Prostate gland (tissue), 2 donors: ENCODE measurements around the gene SEPHS1. TPM values are rescaled to one million over a fixed set of nuclear protein-coding genes. Genes with fewer than 3 reads are reported as not detected.
A peak's percentile ranks its signal among the peaks of the same experiment; 100 is the strongest.

ENCODE experiments used
- DNase-seq: peaks from one replicate; pipeline ENCODE4 v3.0.0-alpha.2; 2019; ENCODE audit warnings: low spot score
- H3K27ac ChIP-seq, 2 donors: fragments of 200-600 bp; sonication (generic); 2 replicates each; pipeline ENCODE4 v1.5.1; 2017 to 2019
- H3K27me3 ChIP-seq: fragments of 200-600 bp; sonication (generic); replicated peaks from 2 replicates; pipeline ENCODE4 v1.5.1; 2019; ENCODE audit not compliant: insufficient read depth
- H3K36me3 ChIP-seq, 2 donors: fragments of 200-600 bp; sonication (generic); 1 replicate in 1 of 2; 2 replicates in 1 of 2; pipeline versions ENCODE4 v1.5.1 to v1.8.1; 2017 to 2019
- H3K4me1 ChIP-seq: fragments of 200-600 bp; sonication (generic); replicated peaks from 2 replicates; pipeline ENCODE4 v1.5.1; 2019
- H3K4me3 ChIP-seq, 2 donors: fragments of 200-600 bp; sonication (generic); 2 replicates each; pipeline ENCODE4 v1.5.1; 2017 to 2019
- H3K9me3 ChIP-seq: fragments of 200-600 bp; sonication (generic); 2 replicates; pipeline ENCODE4 v1.5.1; 2017
- POLR2A ChIP-seq: fragments of 450-650 bp; IDR thresholded peaks from one replicate; pipeline ENCODE4 v1.6.1; 2016; ENCODE audit warnings: antibody characterized with exemption, mild to moderate bottlenecking
- POLR2AphosphoS5 ChIP-seq: sonication (generic); formaldehyde crosslinking; IDR thresholded peaks from one replicate; pipeline ENCODE4 v1.6.1; 2017; ENCODE audit warnings: antibody characterized with exemption
- WGBS: methylation state at CpG from one replicate; pipeline ENCODE4 v1.1.5; 2018; 5-methylcytosine and 5-hydroxymethylcytosine counted together
- intact Hi-C: fragments of 100-400 bp; cut with DNase I; formaldehyde crosslinking; loops from one replicate; pipeline ENCODE4 v1.14.2; 2022
- total RNA-seq, 2 donors: library from RNA; depleted of rRNA; stranded (reverse); fragments of >200 nt; gene quantifications; one replicate each; pipeline ENCODE4 v1.1.0, GENCODE V29; 2016
- TF ChIP-seq, protein P1 (sequence below), 4 experiments: fragments of 200-600 bp in 2 of 4; fragments of 450-650 bp in 2 of 4; sonication (generic) in 2 of 4; IDR thresholded peaks; 1 replicate in 3 of 4; 2 replicates in 1 of 4; pipeline ENCODE4 v1.5.1; 2016 to 2019; ENCODE audit warnings: antibody characterized with exemption in 4 of 4, mild to moderate bottlenecking in 2 of 4, moderate library complexity in 2 of 4

SEPHS1 gene
- total RNA-seq, 2 donors from 2014 or later = 41.1 to 60.9 TPM

GRCh38 chr10:13352519-13352918 is 4.4 kb upstream of the SEPHS1 start:
- no peak overlapping the region for H3K4me3 ChIP-seq
- no peak for DNase-seq
- no peak overlapping the region for H3K27ac ChIP-seq
- TF ChIP-seq, protein P1, sequence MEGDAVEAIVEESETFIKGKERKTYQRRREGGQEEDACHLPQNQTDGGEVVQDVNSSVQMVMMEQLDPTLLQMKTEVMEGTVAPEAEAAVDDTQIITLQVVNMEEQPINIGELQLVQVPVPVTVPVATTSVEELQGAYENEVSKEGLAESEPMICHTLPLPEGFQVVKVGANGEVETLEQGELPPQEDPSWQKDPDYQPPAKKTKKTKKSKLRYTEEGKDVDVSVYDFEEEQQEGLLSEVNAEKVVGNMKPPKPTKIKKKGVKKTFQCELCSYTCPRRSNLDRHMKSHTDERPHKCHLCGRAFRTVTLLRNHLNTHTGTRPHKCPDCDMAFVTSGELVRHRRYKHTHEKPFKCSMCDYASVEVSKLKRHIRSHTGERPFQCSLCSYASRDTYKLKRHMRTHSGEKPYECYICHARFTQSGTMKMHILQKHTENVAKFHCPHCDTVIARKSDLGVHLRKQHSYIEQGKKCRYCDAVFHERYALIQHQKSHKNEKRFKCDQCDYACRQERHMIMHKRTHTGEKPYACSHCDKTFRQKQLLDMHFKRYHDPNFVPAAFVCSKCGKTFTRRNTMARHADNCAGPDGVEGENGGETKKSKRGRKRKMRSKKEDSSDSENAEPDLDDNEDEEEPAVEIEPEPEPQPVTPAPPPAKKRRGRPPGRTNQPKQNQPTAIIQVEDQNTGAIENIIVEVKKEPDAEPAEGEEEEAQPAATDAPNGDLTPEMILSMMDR (IDR thresholded peaks at IDR 0.05) = no peak
- TF ChIP-seq POLR2A = no peak
- no peaks in the 10 kb centered on the region for H3K27me3 ChIP-seq
- 49% methylated on average over 3 of the region's 3 CpGs for WGBS
- no peaks in the 10 kb centered on the region for H3K9me3 ChIP-seq
- no peaks in the 10 kb centered on the region for H3K36me3 ChIP-seq
- no peaks in the 10 kb centered on the region for H3K4me1 ChIP-seq
- intact Hi-C loops = no loop called here

DNA sequence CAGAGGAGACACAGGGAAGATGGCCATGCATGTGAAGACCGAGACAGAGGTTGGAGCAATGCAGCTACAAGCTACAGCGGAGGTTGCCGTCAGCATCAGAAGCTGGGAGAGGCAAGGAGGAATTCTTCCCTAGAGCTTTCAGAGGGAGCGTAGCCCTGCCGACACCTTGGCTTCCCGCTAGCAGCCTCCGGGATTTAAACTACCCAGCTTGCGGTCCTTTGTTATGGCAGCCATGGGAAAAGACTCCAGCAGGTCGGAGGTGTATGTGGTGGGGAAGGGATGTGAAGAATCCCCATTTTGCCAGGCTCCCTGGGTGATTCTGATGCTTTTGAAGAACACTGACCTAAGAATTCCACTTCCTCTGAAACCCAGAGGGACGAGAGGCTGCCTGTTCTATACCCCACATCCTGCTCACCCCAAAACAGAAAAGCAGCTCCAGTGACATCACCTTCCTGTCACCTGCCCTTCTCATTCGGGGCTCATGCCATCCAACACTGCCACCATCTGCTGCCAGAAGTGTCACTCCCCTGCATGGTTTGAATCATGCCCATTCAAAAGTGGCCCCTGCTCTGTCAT is 3.3 kb upstream of the SEPHS1 start:
- Histone ChIP-seq H3K27me3 (no peaks in the 10 kb centered on the region), H3K9me3 (no peaks in the 10 kb centered on the region), H3K36me3 (no peaks in the 10 kb centered on the region), H3K27ac (no peak overlapping the region), H3K4me1 (no peaks in the 10 kb centered on the region), H3K4me3 (no peak overlapping the region)
- DNase-seq = no peak
- intact Hi-C loops = no loop called here
- TF ChIP-seq, protein P1 (IDR thresholded peaks at IDR 0.05) = no peak
- TF ChIP-seq POLR2A = no peak
- 51% methylated on average over 11 of the region's 11 CpGs for WGBS

- H3K4me1 ChIP-seq = no peaks in the 10 kb centered on the region
- no peak for TF ChIP-seq POLR2A
- TF ChIP-seq, protein P1 (IDR thresholded peaks at IDR 0.05) = no peak
- TF ChIP-seq POLR2AphosphoS5 = no peak
- intact Hi-C loops = no loop called here
- no peaks in the 10 kb centered on the region for H3K36me3 ChIP-seq
- no peaks in the 10 kb centered on the region for H3K27me3 ChIP-seq
- under 1% methylated on average over 25 of the region's 25 CpGs for WGBS
- H3K27ac ChIP-seq = peak overlapping the region; percentile 92 to 96
- peak overlapping the region; percentile 80 to 83 for H3K4me3 ChIP-seq
- peak; percentile 38 for DNase-seq
- no peaks in the 10 kb centered on the region for H3K9me3 ChIP-seq
Measured at GRCh38 chr10:13349463-13350274, 1.6 kb upstream of the SEPHS1 start.

GRCh38 chr10:13347500-13348156 is 465 bp downstream of the SEPHS1 start:
- no peaks in the 10 kb centered on the region for H3K36me3 ChIP-seq
- TF ChIP-seq, protein P1 (IDR thresholded peaks at IDR 0.05) = no peak
- TF ChIP-seq POLR2AphosphoS5 (no peak), POLR2A (no peak)
- H3K4me1 ChIP-seq = no peaks in the 10 kb centered on the region
- H3K27ac ChIP-seq = peak overlapping the region; percentile 92 to 96
- no peaks in the 10 kb centered on the region for H3K27me3 ChIP-seq
- no peaks in the 10 kb centered on the region for H3K9me3 ChIP-seq
- H3K4me3 ChIP-seq = peak overlapping the region; percentile 80 to 83
- under 1% methylated on average over 74 of the region's 109 CpGs for WGBS
- peak; percentile 76 for DNase-seq
- intact Hi-C loops = loop anchor here (2.0 kb wide), 1 partner anchor 47 kb away; the partner anchor contains the start of gene PHYH
